Measurements from ENCODE around the gene TAMALIN. TPM values are rescaled to one million over a fixed set of nuclear protein-coding genes. Genes with fewer than 3 reads are reported as not detected.

Gene TAMALIN
- total and polyA plus RNA-seq, 2 of the 4 experiments (the other 2 are of a cell fraction): 2.7 to 5.3 TPM

- no peak for TF ChIP-seq POLR2A (IDR thresholded peaks at IDR 0.05; ENCODE audit: low read depth, low read length)
- TF ChIP-seq CHD1 (IDR thresholded peaks at IDR 0.05; ENCODE audit: low read depth, low read length): no peak
- no peak for TF ChIP-seq CEBPB (IDR thresholded peaks at IDR 0.05; ENCODE audit: low read depth, low read length)
- no peak for TF ChIP-seq RFX5 (IDR thresholded peaks at IDR 0.05; ENCODE audit: low read depth, low read length)
- no peak for TF ChIP-seq MXI1 (IDR thresholded peaks at IDR 0.05; ENCODE audit: borderline replicate concordance, low read depth, low read length)
- TF ChIP-seq MAFK (IDR thresholded peaks at IDR 0.05; ENCODE audit: low read depth, low read length): no peak
- TF ChIP-seq, protein P1, sequence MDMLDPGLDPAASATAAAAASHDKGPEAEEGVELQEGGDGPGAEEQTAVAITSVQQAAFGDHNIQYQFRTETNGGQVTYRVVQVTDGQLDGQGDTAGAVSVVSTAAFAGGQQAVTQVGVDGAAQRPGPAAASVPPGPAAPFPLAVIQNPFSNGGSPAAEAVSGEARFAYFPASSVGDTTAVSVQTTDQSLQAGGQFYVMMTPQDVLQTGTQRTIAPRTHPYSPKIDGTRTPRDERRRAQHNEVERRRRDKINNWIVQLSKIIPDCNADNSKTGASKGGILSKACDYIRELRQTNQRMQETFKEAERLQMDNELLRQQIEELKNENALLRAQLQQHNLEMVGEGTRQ (IDR thresholded peaks at IDR 0.05; ENCODE audit: low read depth, low read length): no peak
- no peak for TF ChIP-seq RCOR1 (IDR thresholded peaks at IDR 0.05; ENCODE audit: insufficient replicate concordance, low read length)
- TF ChIP-seq, protein P2, sequence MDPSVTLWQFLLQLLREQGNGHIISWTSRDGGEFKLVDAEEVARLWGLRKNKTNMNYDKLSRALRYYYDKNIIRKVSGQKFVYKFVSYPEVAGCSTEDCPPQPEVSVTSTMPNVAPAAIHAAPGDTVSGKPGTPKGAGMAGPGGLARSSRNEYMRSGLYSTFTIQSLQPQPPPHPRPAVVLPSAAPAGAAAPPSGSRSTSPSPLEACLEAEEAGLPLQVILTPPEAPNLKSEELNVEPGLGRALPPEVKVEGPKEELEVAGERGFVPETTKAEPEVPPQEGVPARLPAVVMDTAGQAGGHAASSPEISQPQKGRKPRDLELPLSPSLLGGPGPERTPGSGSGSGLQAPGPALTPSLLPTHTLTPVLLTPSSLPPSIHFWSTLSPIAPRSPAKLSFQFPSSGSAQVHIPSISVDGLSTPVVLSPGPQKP (IDR thresholded peaks at IDR 0.05; ENCODE audit: borderline replicate concordance, low read depth, low read length): no peak
- TF ChIP-seq, protein P3, sequence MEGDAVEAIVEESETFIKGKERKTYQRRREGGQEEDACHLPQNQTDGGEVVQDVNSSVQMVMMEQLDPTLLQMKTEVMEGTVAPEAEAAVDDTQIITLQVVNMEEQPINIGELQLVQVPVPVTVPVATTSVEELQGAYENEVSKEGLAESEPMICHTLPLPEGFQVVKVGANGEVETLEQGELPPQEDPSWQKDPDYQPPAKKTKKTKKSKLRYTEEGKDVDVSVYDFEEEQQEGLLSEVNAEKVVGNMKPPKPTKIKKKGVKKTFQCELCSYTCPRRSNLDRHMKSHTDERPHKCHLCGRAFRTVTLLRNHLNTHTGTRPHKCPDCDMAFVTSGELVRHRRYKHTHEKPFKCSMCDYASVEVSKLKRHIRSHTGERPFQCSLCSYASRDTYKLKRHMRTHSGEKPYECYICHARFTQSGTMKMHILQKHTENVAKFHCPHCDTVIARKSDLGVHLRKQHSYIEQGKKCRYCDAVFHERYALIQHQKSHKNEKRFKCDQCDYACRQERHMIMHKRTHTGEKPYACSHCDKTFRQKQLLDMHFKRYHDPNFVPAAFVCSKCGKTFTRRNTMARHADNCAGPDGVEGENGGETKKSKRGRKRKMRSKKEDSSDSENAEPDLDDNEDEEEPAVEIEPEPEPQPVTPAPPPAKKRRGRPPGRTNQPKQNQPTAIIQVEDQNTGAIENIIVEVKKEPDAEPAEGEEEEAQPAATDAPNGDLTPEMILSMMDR (conservative IDR thresholded peaks at IDR 0.05; ENCODE audit: low read depth, low read length): no peak
- no peak for TF ChIP-seq BHLHE40 (IDR thresholded peaks at IDR 0.05; ENCODE audit: low read depth, low read length)
- TF ChIP-seq SMC3 (IDR thresholded peaks at IDR 0.05; ENCODE audit: low read depth, low read length): no peak
- TF ChIP-seq MAZ (IDR thresholded peaks at IDR 0.05; ENCODE audit: borderline replicate concordance, low read depth, low read length): no peak
- H4K8ac ChIP-seq (ENCODE audit: low read depth in 2 of 2, low read length in 2 of 2): no peak overlapping the region
- no peak overlapping the region for H2BK5ac ChIP-seq (ENCODE audit: low read depth, low read length, poor library complexity, severe bottlenecking)
- H2AK9ac ChIP-seq (replicated peaks; ENCODE audit: low read depth, low read length, poor library complexity): no peak overlapping the region
- BruUV-seq (replicated peaks): no TSS peak
- intact Hi-C loops (cut with micrococcal nuclease): no loop called here
- H3K79me1 ChIP-seq (ENCODE audit: low read depth in 1 of 2, low read length in 2 of 2): peaks cover 13 to 76% of the 10 kb centered on the region in 2 experiments; a peak in 3 of 4 replicates
- ChIA-PET CTCF (no interaction called here), POLR2A (ENCODE audit: unreplicated experiment) (no interaction called here)
- no peak overlapping the region for H4K5ac ChIP-seq (ENCODE audit: low read depth, low read length)
- no peak overlapping the region for H4K91ac ChIP-seq (ENCODE audit: insufficient read depth, low read depth, low read length)
- peak overlapping the region; percentile 13 for H2AFZ ChIP-seq (replicated peaks; ENCODE audit: low read length, poor library complexity)
- dilution Hi-C loops (cut with HindIII; ENCODE audit: low sequenced_read_pairs, unreplicated experiment): no loop called here
- no peak overlapping the region for H2BK20ac ChIP-seq (ENCODE audit: low read depth, low read length)
- ATAC-seq (ENCODE audit: low read depth) (peak; percentile 43), DNase-seq (peak; percentile 44)
- in situ Hi-C loops (cut with MboI; ENCODE audit: low sequenced_read_pairs): no loop called here
- peaks cover under 1% of the 10 kb centered on the region for H3K4me1 ChIP-seq (ENCODE audit: control insufficient read depth, insufficient read depth, low read length)
- H3K18ac ChIP-seq (ENCODE audit: low read depth, low read length): no peak overlapping the region
- 0 out of 2 replicates have a peak overlapping the region, but pooled peaks have one; percentile 2 for H2AK5ac ChIP-seq (ENCODE audit: low read depth, low read length)
- H3K9me3 ChIP-seq (ENCODE audit: control insufficient read depth, insufficient read depth, low read length): no peaks in the 10 kb centered on the region
- no peak overlapping the region for H2BK120ac ChIP-seq (ENCODE audit: low read depth, low read length)
- H3K14ac ChIP-seq (replicated peaks; ENCODE audit: low read depth, low read length): no peak overlapping the region
- no peak overlapping the region for H3K23ac ChIP-seq (ENCODE audit: low read depth, low read length)
- H3K36me3 ChIP-seq (ENCODE audit: control insufficient read depth, insufficient read depth, low read length): peaks cover 3% of the 10 kb centered on the region; the same call in 1 of the 2 replicates
- H3K9ac ChIP-seq (ENCODE audit: low read depth, low read length): no peak overlapping the region
- 67% methylated on average over 3 of the region's 6 CpGs; no CpG with 5 or more reads in 1 of the 2 experiments for WGBS, 2 experiments (ENCODE audit: extremely low coverage in 2 of 2, insufficient read length in 1 of 2)
- peaks cover 30% of the 10 kb centered on the region for H3K9me1 ChIP-seq (ENCODE audit: insufficient read depth, low read length)
- H4K20me1 ChIP-seq (ENCODE audit: insufficient read depth, low read length): peaks cover 38% of the 10 kb centered on the region
- H3K4ac ChIP-seq (ENCODE audit: low read depth, low read length): no peak overlapping the region
- no peak overlapping the region for H3K4me3 ChIP-seq (ENCODE audit: insufficient read depth, low read depth, low read length)
- no peak overlapping the region for H3K56ac ChIP-seq (ENCODE audit: extremely low read depth, insufficient read depth, low read length)
- H3K27me3 ChIP-seq (ENCODE audit: control insufficient read depth, insufficient read depth, low read length): no peaks in the 10 kb centered on the region
- H3K4me2 ChIP-seq (ENCODE audit: low read depth, low read length): no peak overlapping the region
- H3K27ac ChIP-seq (ENCODE audit: insufficient read depth, low read length): no peak overlapping the region
- H2BK15ac ChIP-seq (ENCODE audit: low read depth, low read length): no peak overlapping the region
Measured at GRCh38 chr12:52041695-52042123, 35.0 kb downstream of the TAMALIN start.
